Measurements from ENCODE around the gene REG4. TPM values are rescaled to one million over a fixed set of nuclear protein-coding genes. Genes with fewer than 3 reads are reported as not detected.

Gene REG4
- total RNA-seq, 2 experiments from 2014 or later = 0.33 TPM; not detected in 1

DNA sequence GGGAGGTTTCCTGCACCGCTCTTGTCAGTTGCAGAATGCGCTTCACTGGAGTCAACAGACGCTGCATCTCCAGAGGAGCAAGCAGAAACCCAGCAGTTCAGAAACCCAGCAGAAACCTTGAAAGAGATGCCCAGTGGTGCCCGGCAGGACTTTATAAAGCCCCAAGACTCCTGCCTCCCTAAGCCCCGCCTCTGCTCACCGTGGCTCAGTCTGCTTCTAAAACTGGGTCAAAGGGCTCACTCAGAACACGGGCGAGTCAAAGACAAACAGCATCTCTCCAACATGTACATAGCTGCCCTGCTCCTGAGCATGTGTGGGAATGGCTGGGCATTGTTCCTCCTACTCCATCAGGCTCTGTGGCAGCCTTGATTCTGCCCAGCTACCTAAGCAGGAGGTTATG lies 42.5 kb downstream of the REG4 start, which contains the start of gene HMGCS2:
TSS of gene HMGCS2 (minus strand) at position 128 of the 400 bp plus-strand sequence. CDS start at position 67, 61 bp downstream.
- H3K36me3 ChIP-seq (ENCODE audit: insufficient read depth, low read length) = no peaks in the 10 kb centered on the region
- H3K4me1 ChIP-seq (ENCODE audit: insufficient read depth, low read length) = no peaks in the 10 kb centered on the region
- TF ChIP-seq, protein P1, sequence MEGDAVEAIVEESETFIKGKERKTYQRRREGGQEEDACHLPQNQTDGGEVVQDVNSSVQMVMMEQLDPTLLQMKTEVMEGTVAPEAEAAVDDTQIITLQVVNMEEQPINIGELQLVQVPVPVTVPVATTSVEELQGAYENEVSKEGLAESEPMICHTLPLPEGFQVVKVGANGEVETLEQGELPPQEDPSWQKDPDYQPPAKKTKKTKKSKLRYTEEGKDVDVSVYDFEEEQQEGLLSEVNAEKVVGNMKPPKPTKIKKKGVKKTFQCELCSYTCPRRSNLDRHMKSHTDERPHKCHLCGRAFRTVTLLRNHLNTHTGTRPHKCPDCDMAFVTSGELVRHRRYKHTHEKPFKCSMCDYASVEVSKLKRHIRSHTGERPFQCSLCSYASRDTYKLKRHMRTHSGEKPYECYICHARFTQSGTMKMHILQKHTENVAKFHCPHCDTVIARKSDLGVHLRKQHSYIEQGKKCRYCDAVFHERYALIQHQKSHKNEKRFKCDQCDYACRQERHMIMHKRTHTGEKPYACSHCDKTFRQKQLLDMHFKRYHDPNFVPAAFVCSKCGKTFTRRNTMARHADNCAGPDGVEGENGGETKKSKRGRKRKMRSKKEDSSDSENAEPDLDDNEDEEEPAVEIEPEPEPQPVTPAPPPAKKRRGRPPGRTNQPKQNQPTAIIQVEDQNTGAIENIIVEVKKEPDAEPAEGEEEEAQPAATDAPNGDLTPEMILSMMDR (IDR thresholded peaks at IDR 0.05) = no peak
- H3K27me3 Mint-ChIP-seq = peaks cover 17% of the 10 kb centered on the region
- ChIA-PET POLR2A (no interaction called here), CTCF (no interaction called here)
- no peaks in the 10 kb centered on the region for H3K36me3 Mint-ChIP-seq (ENCODE audit: low read depth)
- intact Hi-C loops (cut with DNase I, micrococcal nuclease) = no loop called here
- DNase-seq (no peak), ATAC-seq (ENCODE audit: poor library complexity) (no peak)
- no peak within 1 kb of the TSS for H3K27ac Mint-ChIP-seq
- H3K27me3 ChIP-seq (ENCODE audit: control insufficient read depth in 1 of 2, insufficient read depth in 2 of 2, low read length in 2 of 2) = peaks cover 6 to 14% of the 10 kb centered on the region in 2 experiments
- no peak within 1 kb of the TSS for H3K27ac ChIP-seq (ENCODE audit: low read depth in 1 of 2, low read length in 2 of 2)
- H3K4me3 Mint-ChIP-seq = no peak within 1 kb of the TSS
- no peaks in the 10 kb centered on the region for H3K4me1 Mint-ChIP-seq (ENCODE audit: low read depth)
- H3K9me3 ChIP-seq (ENCODE audit: control insufficient read depth in 1 of 2, insufficient read depth in 1 of 2, low read length in 2 of 2) = no peaks in the 10 kb centered on the region
- no peak within 1 kb of the TSS for H3K4me3 ChIP-seq (ENCODE audit: low read length)
- H3K9me3 Mint-ChIP-seq = no peaks in the 10 kb centered on the region

DNA sequence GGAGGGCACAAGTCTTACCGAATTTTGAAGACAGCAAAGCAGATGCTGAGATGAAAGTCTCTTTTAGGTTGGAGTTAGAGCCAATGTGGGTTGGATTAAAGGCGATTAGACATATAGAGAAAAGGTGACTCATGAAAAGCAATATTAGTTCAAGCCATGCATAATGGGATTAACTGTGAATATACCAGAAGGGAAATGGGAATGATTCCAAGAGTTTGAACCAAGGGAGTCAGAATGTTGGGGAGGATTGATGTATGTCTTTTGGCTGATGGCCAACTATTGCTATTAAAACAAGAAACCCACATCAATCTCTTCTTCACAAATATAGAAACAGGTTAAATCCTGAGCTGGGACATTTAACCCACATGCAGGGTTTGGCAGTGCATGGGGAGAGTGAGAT lies 43.8 kb downstream of the REG4 start:
- CTCF ChIA-PET = no interaction called here
- Histone ChIP-seq H3K27me3 (ENCODE audit: control insufficient read depth in 1 of 2, insufficient read depth in 2 of 2, low read length in 2 of 2) (peaks cover 6 to 14% of the 10 kb centered on the region in 2 experiments), H3K9me3 (ENCODE audit: control insufficient read depth in 1 of 2, insufficient read depth in 1 of 2, low read length in 2 of 2) (no peaks in the 10 kb centered on the region), H3K4me3 (ENCODE audit: low read length) (no peak overlapping the region), H3K4me1 (ENCODE audit: insufficient read depth, low read length) (no peaks in the 10 kb centered on the region), H3K36me3 (ENCODE audit: insufficient read depth, low read length) (no peaks in the 10 kb centered on the region), H3K27ac (ENCODE audit: low read depth in 1 of 2, low read length in 2 of 2) (no peak overlapping the region)
- no peaks in the 10 kb centered on the region for H3K36me3 Mint-ChIP-seq (ENCODE audit: low read depth)
- H3K4me1 Mint-ChIP-seq (ENCODE audit: low read depth) = no peaks in the 10 kb centered on the region
- DNase-seq = no peak
- POLR2A ChIA-PET = no interaction called here
- H3K4me3 Mint-ChIP-seq = no peak overlapping the region
- intact Hi-C loops (cut with DNase I, micrococcal nuclease) = no loop called here
- ATAC-seq (ENCODE audit: poor library complexity) = no peak
- no peaks in the 10 kb centered on the region for H3K9me3 Mint-ChIP-seq
- H3K27ac Mint-ChIP-seq = no peak overlapping the region
- peaks cover 13% of the 10 kb centered on the region for H3K27me3 Mint-ChIP-seq
- TF ChIP-seq, protein P1 (IDR thresholded peaks at IDR 0.05) = no peak

DNA sequence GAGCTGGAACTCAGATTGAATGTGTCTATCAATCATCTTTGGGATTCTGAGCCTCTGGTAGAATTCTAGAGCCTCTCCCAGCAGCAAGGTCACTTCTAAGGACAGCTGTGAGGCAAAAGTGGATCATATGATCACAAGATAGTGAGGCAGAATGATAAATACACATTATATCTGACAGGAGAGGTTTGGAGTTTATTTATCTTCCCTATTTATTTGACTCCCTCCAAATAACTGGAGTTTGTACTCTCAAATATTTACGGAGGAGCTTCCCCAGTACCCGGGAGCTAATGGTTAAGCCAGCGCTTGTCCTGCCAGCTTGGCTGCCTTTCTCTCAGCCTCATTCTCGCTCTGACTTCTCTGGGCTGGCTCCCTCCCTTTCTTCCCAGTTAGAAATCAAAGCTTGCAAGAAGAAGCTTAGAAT lies 44.9 kb downstream of the REG4 start:
- H3K9me3 Mint-ChIP-seq = no peaks in the 10 kb centered on the region
- Histone ChIP-seq H3K9me3 (ENCODE audit: control insufficient read depth in 1 of 2, insufficient read depth in 1 of 2, low read length in 2 of 2) (no peaks in the 10 kb centered on the region), H3K27ac (ENCODE audit: low read depth in 1 of 2, low read length in 2 of 2) (no peak overlapping the region), H3K4me3 (ENCODE audit: low read length) (no peak overlapping the region), H3K4me1 (ENCODE audit: insufficient read depth, low read length) (no peaks in the 10 kb centered on the region), H3K27me3 (ENCODE audit: control insufficient read depth in 1 of 2, insufficient read depth in 2 of 2, low read length in 2 of 2) (peaks cover 3 to 14% of the 10 kb centered on the region in 2 experiments), H3K36me3 (ENCODE audit: insufficient read depth, low read length) (no peaks in the 10 kb centered on the region)
- TF ChIP-seq, protein P1 (IDR thresholded peaks at IDR 0.05) = no peak
- intact Hi-C loops (cut with DNase I, micrococcal nuclease) = no loop called here
- H3K27me3 Mint-ChIP-seq = peaks cover 13% of the 10 kb centered on the region
- no peak for ATAC-seq (ENCODE audit: poor library complexity)
- no peak overlapping the region for H3K27ac Mint-ChIP-seq
- POLR2A ChIA-PET = no interaction called here
- no peaks in the 10 kb centered on the region for H3K36me3 Mint-ChIP-seq (ENCODE audit: low read depth)
- H3K4me1 Mint-ChIP-seq (ENCODE audit: low read depth) = no peaks in the 10 kb centered on the region
- DNase-seq = no peak
- CTCF ChIA-PET = no interaction called here
- H3K4me3 Mint-ChIP-seq = no peak overlapping the region
